H1 (cell line): ENCODE data around the gene DENND4C.

Experiments used
- CEBPB ChIP-seq: IDR thresholded peaks from 2 replicates; pipeline ENCODE4 v1.6.1; 2012; ENCODE audit warnings: low read depth, low read length
- EGR1 ChIP-seq: IDR thresholded peaks from 2 replicates; pipeline ENCODE4 v1.6.1; 2011; ENCODE audit warnings: low read depth, low read length, borderline replicate concordance
- EZH2 ChIP-seq: fragments of 200-600 bp; sonication (generic); IDR thresholded peaks from 2 replicates; pipeline ENCODE4 v1.7.1; 2012; ENCODE audit warnings: low read depth, mild to moderate bottlenecking, moderate library complexity, low read length, inconsistent platforms; ENCODE audit not compliant: severe bottlenecking
- PHF8 ChIP-seq: fragments of 200-600 bp; sonication (generic); conservative IDR thresholded peaks from 2 replicates; pipeline ENCODE4 v1.7.1; 2012; ENCODE audit warnings: low read depth, mild to moderate bottlenecking, inconsistent platforms, low read length, moderate library complexity
- POLR2A ChIP-seq, 2 experiments: IDR thresholded peaks; 1 replicate in 1 of 2; 2 replicates in 1 of 2; pipeline ENCODE4 v1.6.1; 2011; ENCODE audit warnings: low read depth in 2 of 2, low read length in 2 of 2, mild to moderate bottlenecking in 2 of 2; ENCODE audit errors: control extremely low read depth in 1 of 2
- SP1 ChIP-seq: IDR thresholded peaks from 2 replicates; pipeline ENCODE4 v1.6.1; 2011; ENCODE audit warnings: low read depth, low read length
- SP4 ChIP-seq: IDR thresholded peaks from 2 replicates; pipeline ENCODE4 v1.6.1; 2012; ENCODE audit warnings: low read length, inconsistent platforms
- SUZ12 ChIP-seq: fragments of 200-600 bp; sonication (generic); IDR thresholded peaks from 2 replicates; pipeline ENCODE4 v1.6.1; 2012; ENCODE audit warnings: mild to moderate bottlenecking, inconsistent platforms, low read length, moderate library complexity, mixed read lengths
- YY1 ChIP-seq: IDR thresholded peaks from 2 replicates; pipeline ENCODE4 v1.6.1; 2011; ENCODE audit warnings: low read depth, mild to moderate bottlenecking, low read length
- TF ChIP-seq, protein P1 (sequence below), 3 experiments: IDR thresholded peaks; 1 replicate in 2 of 3; 2 replicates in 1 of 3; pipeline versions ENCODE4 v1.5.1 to v1.6.1; 2011; ENCODE audit warnings: low read length in 3 of 3, mild to moderate bottlenecking in 3 of 3, inconsistent platforms in 2 of 3, low read depth in 1 of 3, moderate library complexity in 1 of 3; ENCODE audit not compliant: insufficient read depth in 1 of 3; ENCODE audit errors: control extremely low read depth in 1 of 3

DNA sequence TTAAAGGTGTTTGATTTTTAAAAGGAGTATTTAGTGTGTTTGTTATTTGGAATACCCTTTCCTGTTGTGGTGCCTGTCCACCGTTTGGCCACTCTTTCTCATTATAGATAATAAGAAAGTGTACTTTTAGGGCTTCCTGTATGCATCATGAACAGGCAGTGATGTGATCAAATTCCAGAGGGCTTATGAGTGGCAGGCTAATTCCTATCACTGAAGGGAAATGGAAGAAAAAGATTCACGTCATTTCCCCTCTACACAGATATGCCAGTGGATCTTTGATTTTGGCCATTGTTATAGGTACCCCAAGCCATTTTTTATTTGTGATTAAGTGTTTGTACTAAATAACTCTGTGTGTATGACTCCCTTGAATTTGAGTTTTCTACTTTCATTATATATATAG, 112.5 kb downstream of the DENND4C start:
- TF ChIP-seq, protein P1, sequence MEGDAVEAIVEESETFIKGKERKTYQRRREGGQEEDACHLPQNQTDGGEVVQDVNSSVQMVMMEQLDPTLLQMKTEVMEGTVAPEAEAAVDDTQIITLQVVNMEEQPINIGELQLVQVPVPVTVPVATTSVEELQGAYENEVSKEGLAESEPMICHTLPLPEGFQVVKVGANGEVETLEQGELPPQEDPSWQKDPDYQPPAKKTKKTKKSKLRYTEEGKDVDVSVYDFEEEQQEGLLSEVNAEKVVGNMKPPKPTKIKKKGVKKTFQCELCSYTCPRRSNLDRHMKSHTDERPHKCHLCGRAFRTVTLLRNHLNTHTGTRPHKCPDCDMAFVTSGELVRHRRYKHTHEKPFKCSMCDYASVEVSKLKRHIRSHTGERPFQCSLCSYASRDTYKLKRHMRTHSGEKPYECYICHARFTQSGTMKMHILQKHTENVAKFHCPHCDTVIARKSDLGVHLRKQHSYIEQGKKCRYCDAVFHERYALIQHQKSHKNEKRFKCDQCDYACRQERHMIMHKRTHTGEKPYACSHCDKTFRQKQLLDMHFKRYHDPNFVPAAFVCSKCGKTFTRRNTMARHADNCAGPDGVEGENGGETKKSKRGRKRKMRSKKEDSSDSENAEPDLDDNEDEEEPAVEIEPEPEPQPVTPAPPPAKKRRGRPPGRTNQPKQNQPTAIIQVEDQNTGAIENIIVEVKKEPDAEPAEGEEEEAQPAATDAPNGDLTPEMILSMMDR (IDR thresholded peaks at IDR 0.05; ENCODE audit: control extremely low read depth in 1 of 3, insufficient read depth in 1 of 3, low read depth in 1 of 3, low read length in 3 of 3), result no peak
- TF ChIP-seq SUZ12 (no peak), EGR1 (no peak), CEBPB (no peak), PHF8 (no peak), EZH2 (no peak), YY1 (no peak), SP1 (no peak), POLR2A (IDR thresholded peaks at IDR 0.05; ENCODE audit: control extremely low read depth in 1 of 2, low read depth in 2 of 2, low read length in 2 of 2) (no peak), SP4 (no peak)
